ENCODE results near the gene ARHGAP22.
A peak's percentile ranks its signal among the peaks of the same experiment; 100 is the strongest.

The ARHGAP22 gene

GRCh38 chr10:48605786-48606529 is 1.1 kb upstream of the ARHGAP22 start:
- no peak for DNase-seq

GRCh38 chr10:48604039-48604990 is 558 bp downstream of the ARHGAP22 start:
- no peak for DNase-seq

- no peak for DNase-seq
Observed at GRCh38 chr10:48603421-48604038, 1.3 kb downstream of the ARHGAP22 start.

GRCh38 chr10:48602401-48603135 is 2.3 kb downstream of the ARHGAP22 start:
- DNase-seq, result no peak

- no peak for DNase-seq
Observed at GRCh38 chr10:48601789-48602188, 3.1 kb downstream of the ARHGAP22 start.

GRCh38 chr10:48600645-48601505 is 4.0 kb downstream of the ARHGAP22 start:
- no peak for DNase-seq

- DNase-seq, result no peak
Observed at GRCh38 chr10:48599830-48600134, 5.1 kb downstream of the ARHGAP22 start.

- DNase-seq, result no peak
Observed at GRCh38 chr10:48598936-48599829, 5.7 kb downstream of the ARHGAP22 start.

GRCh38 chr10:48598243-48598935 is 6.5 kb downstream of the ARHGAP22 start:
- peak; percentile 38 for DNase-seq

- no peak for DNase-seq
Observed at GRCh38 chr10:48595539-48595932, 9.3 kb downstream of the ARHGAP22 start.

GRCh38 chr10:48594803-48595538 is 9.9 kb downstream of the ARHGAP22 start:
- DNase-seq, result no peak

GRCh38 chr10:48594371-48594770 is 10.5 kb downstream of the ARHGAP22 start:
- no peak for DNase-seq

- DNase-seq, result no peak
Observed at GRCh38 chr10:48592346-48592745, 12.5 kb downstream of the ARHGAP22 start.

GRCh38 chr10:48590945-48591344 is 13.9 kb downstream of the ARHGAP22 start:
- no peak for DNase-seq

- no peak for DNase-seq
Observed at GRCh38 chr10:48589266-48589665, 15.6 kb downstream of the ARHGAP22 start.

GRCh38 chr10:48587819-48588218 is 17.1 kb downstream of the ARHGAP22 start:
- no peak for DNase-seq

GRCh38 chr10:48587101-48587500 is 17.8 kb downstream of the ARHGAP22 start:
- no peak for DNase-seq

GRCh38 chr10:48582970-48583369 is 21.9 kb downstream of the ARHGAP22 start:
- no peak for DNase-seq

GRCh38 chr10:48580236-48580635 is 24.6 kb downstream of the ARHGAP22 start:
- DNase-seq, result no peak
